HG03103 (cell line): Measurements from ENCODE around the gene PKD2L2.
"Not testable (repeated sequence)": the region's sequence is repeated elsewhere in the genome, so short reads cannot be mapped to it uniquely, and the experiment has no call there.

ENCODE experiments used
- ATAC-seq: cut with Tn5 transposase; IDR thresholded peaks from one replicate; pipeline ENCODE4 v1.9.1; 2021; ENCODE audit warnings: low read depth; ENCODE audit not compliant: unreplicated experiment

Gene PKD2L2

DNA sequence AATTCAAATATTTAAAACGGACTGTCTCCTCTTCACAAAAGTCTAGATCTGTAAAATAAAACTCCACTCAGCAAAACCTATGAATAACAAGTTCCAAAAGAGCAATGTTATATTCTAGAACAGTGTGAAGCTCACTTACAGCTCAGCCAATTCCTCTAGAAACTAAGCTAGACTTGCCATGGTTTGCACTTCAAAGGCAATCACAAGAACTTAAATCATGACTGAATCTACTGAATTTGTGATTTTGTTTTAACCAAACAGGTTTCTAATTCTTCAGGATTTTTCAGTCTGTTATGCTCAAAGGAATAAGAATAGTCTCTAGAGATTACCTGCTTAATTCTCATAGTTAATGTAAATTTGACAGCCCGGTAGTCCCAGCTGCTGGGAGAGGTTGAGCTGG lies 1.4 kb upstream of the PKD2L2 start:
- no peak for ATAC-seq

DNA sequence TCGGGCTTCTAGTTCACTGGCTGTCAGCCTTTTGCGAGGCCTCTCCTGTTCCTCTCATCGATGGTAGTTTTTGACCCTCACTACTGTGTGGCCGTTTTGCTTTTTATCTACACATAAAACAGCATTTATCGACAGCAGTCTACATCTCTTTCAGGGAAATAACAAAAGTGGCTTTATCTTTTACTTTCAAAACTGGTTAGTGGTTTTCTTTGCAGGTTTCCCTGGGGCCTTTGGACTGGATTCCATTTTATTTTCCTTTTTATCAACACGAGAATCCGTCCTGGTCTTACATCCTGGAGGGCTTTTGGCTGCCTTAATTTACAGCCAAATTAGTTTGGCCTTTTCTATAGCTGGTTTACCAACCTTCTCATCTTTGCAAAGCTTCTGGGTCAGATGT lies 793 bp upstream of the PKD2L2 start:
- no peak for ATAC-seq

DNA sequence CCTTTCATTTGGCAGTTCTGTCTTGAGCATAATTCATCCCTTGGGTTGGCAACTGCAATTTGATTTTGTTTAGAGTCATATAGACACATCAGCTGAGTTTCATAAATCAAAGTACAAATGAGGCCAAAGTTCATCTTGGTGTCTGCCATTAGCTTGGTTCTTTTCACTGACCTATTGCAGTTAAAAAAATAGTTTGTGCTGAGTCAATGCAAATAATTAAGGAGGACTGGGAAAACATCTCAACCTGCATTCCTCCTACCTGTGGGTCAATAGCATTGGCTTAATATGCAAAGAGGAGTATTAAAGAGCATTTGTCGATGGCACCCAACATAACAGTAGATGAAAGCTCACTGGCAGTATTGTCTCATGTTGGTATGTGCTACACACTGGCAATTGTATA lies 1.6 kb downstream of the PKD2L2 start:
- ATAC-seq, result no peak

DNA sequence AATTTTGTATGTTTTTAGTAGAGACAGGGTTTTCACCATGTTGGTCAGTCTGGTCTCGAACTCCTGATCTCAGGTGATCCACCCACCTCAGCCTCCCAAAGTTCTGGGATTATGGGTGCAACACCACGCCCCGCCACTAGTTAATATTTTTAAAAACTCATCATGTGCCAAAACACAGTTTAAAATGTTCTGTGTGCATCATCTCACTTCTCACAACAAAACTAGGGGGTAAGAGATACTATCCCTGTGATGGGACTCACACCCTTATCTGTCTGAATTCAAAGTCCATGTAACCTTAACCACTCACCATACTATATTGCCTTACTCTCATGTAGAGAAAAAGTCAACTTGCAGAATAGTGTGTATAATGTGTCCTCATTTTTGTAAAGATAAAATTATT lies 2.6 kb downstream of the PKD2L2 start:
- ATAC-seq, result no peak

DNA sequence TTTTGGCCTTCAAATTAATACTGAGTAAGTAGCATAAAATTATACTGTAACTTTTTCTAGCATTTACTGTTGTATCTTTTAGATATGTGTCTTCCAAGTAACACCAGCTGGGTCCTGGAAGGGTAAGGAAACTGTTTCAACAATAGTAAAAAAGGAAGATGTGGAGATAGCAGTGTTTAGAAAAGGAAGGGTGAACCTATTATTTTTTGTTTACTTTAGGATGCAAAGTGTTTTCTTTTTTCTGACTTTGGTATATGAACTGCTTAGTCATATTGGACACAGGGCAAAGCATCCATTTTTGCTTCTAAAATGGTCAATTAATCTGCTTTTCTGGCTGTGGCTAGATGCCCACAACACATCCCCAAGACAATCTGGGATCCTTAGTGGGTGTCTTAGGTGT lies 5.3 kb downstream of the PKD2L2 start:
- no peak for ATAC-seq

DNA sequence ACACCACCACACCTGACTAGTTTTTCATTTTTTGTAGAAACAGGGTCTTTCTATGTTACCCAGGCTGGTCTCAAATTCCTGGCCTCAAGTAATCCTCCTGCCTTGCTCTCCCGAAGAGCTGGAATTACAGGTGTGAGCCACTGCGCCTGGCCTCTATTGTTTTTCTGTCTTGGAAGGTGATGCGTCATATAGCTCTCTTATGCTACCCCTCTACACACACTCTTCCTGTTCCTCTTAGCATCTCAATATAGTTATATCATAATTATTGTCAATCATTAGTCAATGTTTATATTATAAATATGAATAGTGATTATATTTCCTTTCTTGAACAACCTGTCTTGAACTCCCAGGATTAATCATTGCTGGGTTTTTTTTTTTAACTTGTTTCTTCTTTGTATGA lies 7.3 kb downstream of the PKD2L2 start:
- no peak for ATAC-seq

DNA sequence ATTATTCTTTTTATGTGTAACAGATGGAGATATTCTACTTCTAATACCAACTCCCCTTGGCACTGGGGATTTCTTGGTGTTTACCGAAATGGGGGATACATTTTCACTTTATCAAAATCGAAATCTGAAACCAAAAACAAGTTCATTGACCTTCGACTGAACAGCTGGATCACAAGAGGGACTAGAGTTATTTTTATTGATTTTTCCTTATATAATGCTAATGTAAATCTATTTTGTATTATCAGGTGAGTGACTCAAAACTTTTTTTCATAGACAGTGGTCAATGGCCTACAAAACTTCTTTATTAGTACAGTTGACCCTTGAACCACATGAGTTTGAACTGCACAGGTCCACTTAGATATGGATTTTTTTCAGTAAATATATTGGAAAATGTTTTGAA lies 10.2 kb downstream of the PKD2L2 start:
- no peak for ATAC-seq

DNA sequence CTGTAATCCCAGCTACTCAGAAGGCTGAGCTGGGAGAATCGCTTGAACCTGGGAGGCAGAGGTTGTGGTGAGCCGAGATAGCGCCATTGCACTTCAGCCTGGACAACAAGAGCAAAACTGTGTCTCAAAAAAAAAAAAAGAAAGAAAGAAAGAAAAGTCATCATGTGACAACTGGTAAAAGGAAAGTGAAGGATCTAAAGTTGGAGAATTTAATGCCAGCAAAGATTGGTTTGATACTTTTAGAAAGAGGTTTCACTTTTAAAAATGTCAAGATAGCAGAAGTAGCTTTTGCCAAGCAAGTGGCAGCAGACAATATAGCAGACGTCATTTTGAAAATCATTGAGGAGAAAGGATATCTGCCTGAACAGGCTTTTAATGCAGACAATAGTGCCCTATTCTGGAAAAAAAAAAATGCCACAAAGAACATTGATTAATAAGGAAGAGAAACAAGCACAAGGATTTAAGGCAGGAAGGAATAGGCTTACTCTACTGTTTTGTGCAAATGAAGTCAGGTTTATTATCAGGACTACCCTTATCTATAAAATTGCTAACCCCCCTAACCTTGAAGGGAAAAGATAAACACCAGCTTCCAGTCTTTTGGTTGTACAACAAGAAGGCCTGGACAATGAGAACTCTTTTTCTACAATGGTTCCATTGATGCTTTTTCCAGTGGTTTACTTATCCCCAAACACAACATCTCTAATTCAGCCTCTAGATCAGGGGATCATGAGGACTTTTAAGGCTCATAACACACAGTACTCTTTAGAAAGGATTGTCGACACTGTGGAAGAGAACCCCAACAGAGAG lies 12.0 kb downstream of the PKD2L2 start:
- ATAC-seq, result no peak

DNA sequence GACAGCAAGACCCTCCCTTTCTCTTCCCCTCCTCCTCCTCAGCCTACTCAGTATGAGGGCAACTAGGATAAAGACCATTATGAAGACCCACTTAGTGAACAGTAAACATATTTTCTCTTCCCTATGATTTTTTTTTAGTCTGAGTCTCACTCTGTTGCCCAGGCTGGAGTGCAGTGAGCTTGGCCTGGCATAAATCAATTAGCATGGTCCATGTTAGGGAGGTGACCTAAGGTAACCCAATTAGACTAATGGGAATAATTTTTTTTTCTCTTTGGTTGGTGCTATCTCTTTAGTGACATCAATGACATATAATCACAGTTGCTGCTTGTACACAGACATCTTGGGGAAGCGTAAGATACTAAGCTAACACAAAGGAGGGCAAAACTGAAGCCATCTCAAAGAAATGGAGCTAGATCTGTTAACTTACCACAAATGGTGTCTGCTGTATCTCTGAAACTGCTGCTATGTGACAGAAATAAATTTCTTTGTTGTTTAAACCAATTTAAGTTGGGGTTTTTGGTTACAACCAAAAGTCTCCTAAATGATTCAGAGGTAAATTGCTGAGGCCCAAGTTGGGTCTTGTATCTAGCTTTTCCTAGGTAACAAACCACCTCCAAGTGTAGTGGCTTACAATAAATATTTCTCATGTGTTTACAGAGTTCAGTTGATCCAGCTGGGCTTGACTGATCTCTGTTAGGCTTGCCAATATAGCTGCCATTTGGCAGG lies 13.3 kb downstream of the PKD2L2 start:
- ATAC-seq, result no peak

DNA sequence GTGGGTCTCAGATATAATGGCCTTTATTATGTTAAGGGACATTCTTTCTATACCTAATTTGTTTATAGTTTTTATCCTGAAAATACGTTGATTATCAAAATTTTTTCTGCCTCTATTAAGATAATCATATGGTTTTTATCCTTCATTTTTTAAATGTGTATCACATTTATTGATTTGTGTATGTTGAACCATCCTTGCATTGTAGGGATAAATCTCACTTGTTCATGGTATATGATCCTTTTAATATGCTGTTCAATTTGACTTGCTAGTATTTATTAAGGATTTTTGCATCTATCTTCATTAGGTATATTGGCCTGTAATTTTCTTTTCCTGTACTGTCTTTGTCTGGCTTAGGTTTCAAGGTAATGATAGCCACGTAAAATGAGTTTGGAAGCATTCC lies 25.5 kb downstream of the PKD2L2 start:
- ATAC-seq, result no peak

DNA sequence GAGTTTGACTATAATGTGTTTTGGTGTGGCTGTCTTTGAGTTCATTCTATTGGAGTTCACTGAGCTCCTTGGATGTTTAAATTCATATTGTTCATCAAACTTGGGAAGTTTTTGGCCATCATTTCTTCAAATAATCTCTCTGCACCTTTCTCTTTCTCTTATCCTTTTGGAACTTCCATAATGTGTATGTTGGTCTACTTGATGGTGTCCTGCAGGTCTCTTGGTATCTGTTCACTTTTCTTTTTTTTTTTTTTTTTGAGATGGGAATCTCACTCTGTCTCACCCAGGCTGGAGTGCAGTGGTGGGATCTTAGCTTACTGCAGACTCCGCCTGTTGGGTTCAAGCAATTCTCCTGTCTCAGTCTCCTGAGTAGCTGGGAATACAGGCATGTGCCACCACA lies 27.7 kb downstream of the PKD2L2 start:
- ATAC-seq, result no peak

DNA sequence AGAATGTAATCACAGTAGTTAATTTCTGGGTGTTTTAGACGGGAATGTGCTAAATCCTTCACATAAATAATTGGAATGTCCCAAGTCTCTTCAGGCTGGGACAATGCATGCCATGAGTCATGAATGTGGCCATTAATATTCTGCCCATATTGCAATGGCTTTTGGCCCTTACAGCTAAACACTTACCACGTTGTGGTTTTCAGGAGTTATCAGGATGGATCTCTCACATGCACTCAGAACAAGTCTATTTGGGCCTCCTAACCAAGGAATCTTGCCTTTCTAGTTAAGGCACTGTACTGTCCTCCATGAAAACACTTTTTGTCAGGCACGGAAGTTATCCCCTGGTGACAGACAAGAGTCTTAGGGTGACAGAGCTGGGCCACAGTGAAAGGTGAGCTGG lies 32.7 kb downstream of the PKD2L2 start:
- ATAC-seq, result no peak

DNA sequence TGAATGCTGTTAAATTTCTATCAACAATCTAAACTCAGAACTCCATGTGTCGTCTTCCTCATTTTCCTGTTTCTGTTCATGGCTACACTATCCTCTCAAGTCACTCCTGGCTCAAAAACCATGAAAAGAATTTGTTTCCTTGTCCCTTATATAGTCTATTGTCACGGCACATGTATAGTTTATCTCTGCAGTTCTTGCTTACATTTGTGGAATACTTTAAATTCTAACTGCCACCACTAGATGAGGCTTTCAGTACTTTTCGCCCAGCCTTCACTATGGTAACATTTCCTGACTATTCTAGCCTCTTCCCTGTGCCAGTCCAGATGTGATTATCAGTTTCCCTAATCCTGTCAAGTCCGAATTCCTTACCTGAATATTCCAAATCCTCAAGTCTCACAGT lies 34.6 kb downstream of the PKD2L2 start:
- ATAC-seq, result no peak

DNA sequence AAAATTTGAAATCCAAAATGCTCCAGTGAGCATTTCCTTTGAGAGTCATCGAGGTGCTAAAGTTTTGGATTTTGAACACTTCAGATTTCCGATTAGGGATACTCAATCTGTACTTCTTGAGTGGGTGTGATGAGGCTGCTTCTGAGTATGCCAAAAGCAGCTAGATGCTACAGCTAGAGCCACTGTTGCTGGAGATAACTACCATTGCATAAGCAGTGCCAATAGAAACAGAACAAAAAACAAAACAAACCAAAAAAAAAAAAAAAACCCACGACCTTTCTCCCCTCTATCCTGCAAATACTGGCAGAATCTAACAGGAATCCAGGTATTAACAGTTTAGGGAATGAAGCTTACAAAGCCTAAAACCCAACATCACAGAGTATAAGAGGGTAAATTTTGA lies 43.5 kb downstream of the PKD2L2 start:
- no peak for ATAC-seq

DNA sequence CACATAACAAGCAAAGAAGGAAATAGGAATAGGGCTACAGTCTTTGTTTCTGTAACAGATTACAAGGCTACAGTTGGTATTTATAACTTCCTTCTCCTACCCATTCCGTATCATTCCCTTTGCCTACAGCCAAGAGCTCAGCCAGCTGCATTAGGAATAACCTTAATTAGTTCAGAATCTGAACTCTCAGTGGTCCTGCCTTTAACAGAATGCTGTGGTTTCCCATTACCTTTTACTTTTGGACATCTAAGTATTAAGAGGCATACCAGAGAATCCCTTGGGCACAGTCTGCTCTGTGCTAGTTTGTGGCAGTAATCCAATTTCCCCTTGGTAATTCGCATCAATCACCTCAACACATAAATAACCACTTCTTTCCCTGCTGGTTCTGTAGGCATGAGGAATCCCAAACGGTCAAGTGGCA lies 44.2 kb downstream of the PKD2L2 start:
- no peak for ATAC-seq

DNA sequence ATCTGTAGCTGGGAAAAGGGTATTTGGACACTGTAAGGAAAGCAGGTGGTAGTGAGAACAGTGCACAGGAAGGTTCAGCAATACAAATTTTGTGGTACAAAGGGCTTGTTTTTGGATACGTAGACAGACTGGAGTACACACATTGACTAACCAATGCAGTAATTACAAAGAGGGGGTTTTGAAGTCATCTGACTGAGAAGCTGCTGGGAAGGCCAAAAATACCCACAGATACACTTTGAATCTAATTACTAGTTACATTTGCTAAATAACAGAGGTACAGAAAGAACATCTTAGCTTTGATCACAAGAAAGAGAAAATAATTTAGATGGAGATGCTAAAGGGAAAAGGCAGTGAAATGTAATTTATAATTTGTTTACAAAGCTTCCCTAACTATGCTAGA lies 45.9 kb downstream of the PKD2L2 start:
- ATAC-seq, result no peak

DNA sequence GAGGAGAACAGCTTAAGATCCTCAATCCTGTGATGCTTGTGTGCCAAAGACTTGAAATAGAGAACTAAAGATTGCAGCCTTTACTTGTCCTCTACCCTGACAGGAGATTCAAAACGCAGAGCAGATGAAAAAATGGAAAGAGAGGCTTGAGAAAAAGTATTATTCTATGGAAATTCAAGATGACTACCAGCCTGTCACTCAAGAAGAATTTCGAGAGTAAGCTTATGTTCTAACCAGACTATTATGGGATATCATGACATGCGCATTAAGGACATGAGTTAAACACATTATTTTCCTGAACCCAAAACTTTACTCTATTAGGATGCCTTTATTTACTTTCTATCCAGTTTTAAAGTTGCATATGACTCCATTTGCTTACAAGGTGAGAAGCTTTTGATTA lies 46.4 kb downstream of the PKD2L2 start:
- ATAC-seq, result no peak

DNA sequence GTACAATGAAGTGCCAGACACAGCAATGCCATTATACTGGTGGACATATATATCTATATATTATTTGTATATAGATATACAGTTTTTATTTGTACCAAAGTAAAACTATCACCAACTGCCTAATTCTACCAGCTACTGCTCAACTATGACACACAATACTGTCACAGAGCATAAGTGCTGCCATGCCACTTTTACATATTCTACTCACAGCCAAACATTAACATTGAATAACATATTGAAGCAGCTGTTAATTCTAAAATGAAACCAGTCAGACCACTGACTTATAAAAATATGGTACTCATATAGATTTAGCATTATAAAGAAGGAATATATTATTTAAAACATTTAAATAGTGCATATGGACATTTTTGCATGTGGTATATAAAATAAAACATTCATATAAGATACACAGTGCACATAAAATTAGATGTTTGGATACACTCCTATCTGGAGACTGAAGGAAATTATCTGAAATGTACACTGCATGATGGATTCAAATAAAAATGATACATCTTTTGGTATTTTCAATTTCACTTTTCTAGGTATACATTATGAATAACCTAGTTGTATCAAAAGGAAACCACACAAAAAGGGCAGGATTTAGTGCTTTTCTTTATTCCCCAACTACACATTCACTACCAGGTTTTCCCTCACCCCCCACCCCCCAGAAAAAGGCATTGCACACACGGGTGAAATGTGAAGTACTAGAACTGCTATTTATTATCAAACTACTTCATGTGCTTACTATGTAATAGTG lies 48.9 kb downstream of the PKD2L2 start:
- no peak for ATAC-seq

DNA sequence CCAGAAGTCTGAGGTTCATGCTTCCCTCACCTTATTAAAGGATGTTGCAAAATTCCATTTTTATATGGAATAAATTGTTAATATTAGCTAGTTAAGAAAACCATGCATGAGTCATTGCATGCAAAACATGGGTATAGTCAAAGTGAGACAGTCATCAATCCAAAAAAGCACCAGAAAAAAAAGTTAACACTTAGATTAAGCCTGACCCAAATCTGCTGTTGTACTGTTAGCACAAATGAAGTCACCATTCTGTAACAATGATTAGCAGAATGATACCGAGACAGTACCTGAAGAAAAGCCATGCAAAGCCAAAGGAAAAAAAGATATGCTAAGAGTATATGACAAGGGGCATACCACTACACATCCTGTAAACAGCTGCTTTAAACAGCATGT lies 49.5 kb downstream of the PKD2L2 start:
- no peak for ATAC-seq

DNA sequence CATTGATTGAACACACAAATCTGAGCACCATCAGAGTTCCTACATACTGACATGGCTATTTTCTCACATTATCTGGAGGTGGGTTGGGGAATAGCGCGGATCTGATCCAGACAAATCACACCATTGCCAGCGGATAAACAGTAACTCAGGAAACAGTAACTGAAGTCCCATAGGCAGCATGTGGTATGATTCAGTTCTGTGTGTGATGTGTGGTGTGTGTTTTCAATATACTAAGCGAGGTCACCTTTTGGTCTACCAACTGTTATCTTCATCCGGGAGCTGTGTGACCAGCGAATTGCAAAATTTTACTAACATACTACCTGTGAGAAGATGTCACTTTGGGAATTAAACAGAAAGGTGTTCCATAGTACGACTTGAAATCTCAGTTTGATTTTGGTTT lies 50.1 kb downstream of the PKD2L2 start:
- ATAC-seq, result no peak

DNA sequence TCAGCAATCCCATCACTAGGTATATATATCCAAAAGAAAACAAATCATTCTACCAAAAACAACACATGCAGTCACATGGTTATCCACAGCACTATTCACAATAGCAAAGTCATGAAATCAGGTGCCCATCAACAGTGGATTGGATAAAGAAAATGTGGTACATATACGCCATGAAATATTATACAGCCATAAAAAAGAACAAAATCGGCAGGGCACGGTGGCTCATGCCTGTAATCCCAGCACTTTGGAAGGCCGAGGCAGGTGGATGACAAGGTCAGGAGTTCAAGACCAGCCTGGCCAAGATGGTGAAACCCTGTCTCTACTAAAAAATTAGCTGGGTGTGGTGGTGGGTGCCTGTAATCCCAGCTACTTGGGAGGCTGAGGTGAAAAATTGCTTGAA lies 55.0 kb downstream of the PKD2L2 start:
- not testable (repeated sequence) for ATAC-seq

DNA sequence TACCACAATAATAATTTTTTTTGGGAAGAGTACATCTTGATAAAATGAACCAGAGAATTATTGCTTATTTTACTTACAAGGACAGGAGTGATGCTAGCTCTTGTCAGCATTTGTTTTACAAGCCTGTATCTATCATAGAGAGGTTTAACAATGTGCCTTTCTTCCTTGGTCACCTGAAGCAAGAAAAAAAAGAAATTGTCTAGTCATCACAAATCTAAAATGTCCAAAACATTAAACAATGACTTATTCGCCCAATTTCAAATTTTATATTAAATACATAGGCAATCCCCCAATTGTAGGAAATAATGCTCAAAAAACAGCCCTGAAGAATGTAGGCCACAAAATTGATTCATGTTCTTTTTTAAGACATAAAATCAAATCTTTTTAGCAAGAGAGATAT lies 56.6 kb downstream of the PKD2L2 start:
- ATAC-seq, result no peak
